Common myeloid progenitor, CD34-positive (primary cell): ENCODE data around the gene ARPC1B.
"Not testable (repeated sequence)": the region's sequence is repeated elsewhere in the genome, so short reads cannot be mapped to it uniquely, and the experiment has no call there.

Experiments
- CTCF ChIA-PET: fragments of 350-600 bp; sonication (Branson Sonifier 250); formaldehyde crosslinking; loops from one replicate; lab custom pipeline; 2021; ENCODE audit warnings: antibody characterized with exemption; lab: Charles Lee
- POLR2A ChIA-PET: fragments of 350-600 bp; sonication (Branson Sonifier 250); formaldehyde crosslinking; loops from one replicate; lab custom pipeline; 2021; ENCODE audit warnings: antibody characterized with exemption; lab: Charles Lee
- DNase-seq, 3 donors: peaks; one replicate each; pipeline versions ENCODE4 v3.0.0 to v3.0.0-alpha.2; 2013
- H3K27ac ChIP-seq, 2 experiments: 1 replicate in 1 of 2; 2 replicates in 1 of 2; pipeline ENCODE4 v1.7.0; 2013; ENCODE audit warnings: inconsistent platforms in 2 of 2, low read length in 2 of 2, mild to moderate bottlenecking in 2 of 2, low read depth in 1 of 2, moderate library complexity in 1 of 2; ENCODE audit not compliant: severe bottlenecking in 2 of 2, insufficient read depth in 1 of 2, poor library complexity in 1 of 2
- H3K27me3 ChIP-seq, 5 experiments: replicated peaks in 2 of 5; 1 replicate in 3 of 5; 2 replicates in 2 of 5; pipeline versions ENCODE4 v1.6.1 to v1.7.0; 2013; ENCODE audit warnings: low read length in 4 of 5, mild to moderate bottlenecking in 2 of 5, moderate library complexity in 2 of 5, inconsistent platforms in 1 of 5; ENCODE audit not compliant: insufficient read depth in 5 of 5, control insufficient read depth in 4 of 5
- H3K36me3 ChIP-seq, 4 experiments: 1 replicate in 2 of 4; 2 replicates in 2 of 4; pipeline versions ENCODE4 v1.6.1 to v1.7.0; 2013; ENCODE audit warnings: low read length in 3 of 4, control low read depth in 1 of 4, mild to moderate bottlenecking in 1 of 4; ENCODE audit not compliant: control insufficient read depth in 4 of 4, insufficient read depth in 4 of 4
- H3K4me1 ChIP-seq, 4 experiments: 1 replicate in 3 of 4; 2 replicates in 1 of 4; pipeline versions ENCODE4 v1.6.1 to v1.7.1; 2013; ENCODE audit warnings: low read length in 3 of 4, mild to moderate bottlenecking in 3 of 4, control low read depth in 1 of 4, inconsistent platforms in 1 of 4, moderate library complexity in 1 of 4; ENCODE audit not compliant: control insufficient read depth in 4 of 4, insufficient read depth in 4 of 4; ENCODE audit errors: control extremely low read depth in 1 of 4
- H3K4me3 ChIP-seq, 7 experiments: 1 replicate in 4 of 7; 2 replicates in 3 of 7; pipeline versions ENCODE4 v1.5.1 to v1.7.0; 2013; ENCODE audit warnings: mild to moderate bottlenecking in 7 of 7, low read length in 6 of 7, moderate library complexity in 6 of 7, inconsistent platforms in 2 of 7, low read depth in 2 of 7, control low read depth in 1 of 7; ENCODE audit not compliant: insufficient read depth in 4 of 7, control insufficient read depth in 1 of 7; ENCODE audit errors: extremely low read depth in 1 of 7
- H3K9me3 ChIP-seq, 5 experiments: 1 replicate in 4 of 5; 2 replicates in 1 of 5; pipeline versions ENCODE4 v1.6.1 to v1.7.1; 2013; ENCODE audit warnings: low read length in 4 of 5, mild to moderate bottlenecking in 2 of 5, inconsistent platforms in 1 of 5, low read depth in 1 of 5, moderate library complexity in 1 of 5; ENCODE audit not compliant: control insufficient read depth in 4 of 5, insufficient read depth in 2 of 5; ENCODE audit errors: control extremely low read depth in 1 of 5
- WGBS: methylation state at CpG from one replicate; pipeline ENCODE4 v1.1.5; 2013; ENCODE audit not compliant: insufficient coverage; 5-methylcytosine and 5-hydroxymethylcytosine counted together

ARPC1B gene

DNA sequence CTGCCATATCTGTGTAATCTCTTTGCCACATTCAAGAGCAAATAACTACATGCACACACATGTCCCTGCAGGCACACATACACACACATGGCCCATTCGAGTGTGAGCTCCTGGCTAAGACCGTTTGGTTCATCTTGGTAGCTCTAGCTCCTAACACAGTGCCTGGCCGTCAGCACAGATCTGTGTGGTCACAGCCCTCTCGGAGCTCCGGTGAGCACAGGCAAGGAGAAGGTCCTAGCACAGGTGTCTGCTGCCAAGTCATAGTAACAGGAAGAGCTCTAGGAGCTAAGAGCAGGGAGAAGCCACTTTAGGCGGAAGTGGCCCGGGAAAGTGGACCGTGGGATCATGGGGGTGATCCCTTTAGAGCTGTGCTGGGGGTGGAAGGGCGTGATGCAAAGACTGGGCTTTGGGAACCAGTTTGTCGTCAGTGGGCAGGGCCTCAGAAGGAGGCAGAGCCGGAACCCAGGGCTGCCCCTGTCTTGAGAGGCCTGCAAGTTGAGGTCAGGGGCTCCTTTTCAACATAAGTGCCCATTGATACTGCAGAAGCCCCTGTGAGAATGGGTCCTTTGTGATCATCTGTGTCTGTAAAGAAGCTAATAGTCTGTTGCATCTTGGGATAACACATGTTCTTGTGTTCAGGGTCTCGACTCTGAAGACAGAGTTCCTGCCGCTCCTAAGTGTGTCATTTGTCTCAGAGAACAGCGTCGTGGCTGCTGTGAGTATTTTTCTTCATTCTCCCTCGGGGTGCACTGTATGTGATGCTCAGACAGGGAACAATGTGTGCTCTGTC is 16.6 kb upstream of the ARPC1B start:
- CTCF ChIA-PET = interaction anchor here (0.6 to 1.3 kb wide), 2 partner anchors 11 to 351 kb away, joined by 3 to 4 read pairs; no protein-coding TSS in a partner anchor
- Histone ChIP-seq H3K4me3 (no peak overlapping the region), H3K36me3 (peaks cover 28 to 71% (median 50%) of the 10 kb centered on the region in 4 experiments), H3K9me3 (no peaks in the 10 kb centered on the region), H3K27ac (no peak overlapping the region), H3K27me3 (no peaks in the 10 kb centered on the region), H3K4me1 (no peaks in the 10 kb centered on the region)
- DNase-seq = no peak
- 94% methylated on average over 12 of the region's 16 CpGs for WGBS
- POLR2A ChIA-PET = interaction anchor here (0.6 kb wide), 1 partner anchor 21 kb away, joined by 3 read pairs; no protein-coding TSS in a partner anchor

DNA sequence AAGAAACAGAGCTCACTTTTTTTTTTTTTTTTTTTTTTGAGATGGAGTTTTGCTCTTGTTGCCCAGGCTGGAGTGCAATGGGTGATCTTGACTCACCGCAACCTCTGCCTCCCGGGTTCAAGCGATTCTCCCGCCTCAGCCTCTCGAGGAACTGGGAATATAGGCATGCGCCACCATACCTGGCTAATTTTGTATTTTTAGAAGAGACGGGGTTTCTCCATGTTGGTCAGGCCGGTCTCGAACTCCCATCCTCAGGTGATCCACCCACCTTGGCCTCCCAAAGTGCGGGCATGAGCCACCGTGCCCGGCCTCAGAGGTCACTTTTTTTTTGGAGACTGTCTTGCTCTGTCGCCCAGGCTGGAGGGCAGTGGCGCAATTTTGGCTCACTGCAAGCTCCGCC is 16.0 kb upstream of the ARPC1B start:
- peaks cover 29 to 72% (median 53%) of the 10 kb centered on the region in 4 experiments for H3K36me3 ChIP-seq
- POLR2A ChIA-PET = interaction anchor here (0.6 to 0.7 kb wide), 2 partner anchors 21 to 39 kb away, joined by 3 read pairs; no protein-coding TSS in a partner anchor
- DNase-seq, H3K27ac ChIP-seq, H3K27me3 ChIP-seq, H3K4me1 ChIP-seq, H3K9me3 ChIP-seq, H3K4me3 ChIP-seq, CTCF ChIA-PET: not testable (repeated sequence)
- 97% methylated on average over 15 of the region's 15 CpGs for WGBS

DNA sequence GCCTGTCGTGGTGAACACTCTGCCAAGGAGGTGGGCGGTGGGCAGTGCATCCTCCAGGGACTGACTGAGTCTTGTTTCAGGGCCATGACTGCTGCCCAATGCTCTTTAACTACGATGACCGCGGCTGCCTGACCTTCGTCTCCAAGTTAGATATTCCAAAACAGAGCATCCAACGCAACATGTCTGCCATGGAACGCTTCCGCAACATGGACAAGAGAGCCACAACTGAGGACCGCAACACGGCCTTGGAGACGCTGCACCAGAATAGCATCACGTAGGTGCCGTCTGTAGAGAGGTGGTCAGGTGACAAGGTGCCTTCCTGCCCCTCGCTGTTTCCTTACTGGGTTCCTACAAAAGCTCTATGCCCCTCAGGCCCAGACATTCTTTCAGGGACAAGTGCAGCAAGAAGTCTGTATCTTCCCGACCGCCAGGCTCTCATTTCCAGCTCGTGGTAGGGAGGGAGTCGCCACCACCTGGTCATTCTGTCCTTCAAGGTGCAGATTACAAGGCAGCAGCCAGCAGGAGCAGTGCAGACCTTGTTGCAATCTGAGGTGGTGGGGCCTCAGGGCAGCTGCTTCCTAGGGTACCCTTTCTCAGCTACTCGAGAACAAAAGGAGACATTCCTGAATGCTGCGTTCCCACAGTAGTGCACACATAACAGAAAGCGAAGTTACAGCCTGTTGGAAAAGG is 14.9 kb upstream of the ARPC1B start:
- WGBS = 97% methylated on average over 18 of the region's 22 CpGs
- no peak overlapping the region for H3K4me3 ChIP-seq
- no peaks in the 10 kb centered on the region for H3K9me3 ChIP-seq
- ChIA-PET POLR2A (no interaction called here), CTCF (interaction anchor here (1.3 to 1.5 kb wide), 3 partner anchors 15 to 28 kb away, joined by 3 to 4 read pairs (median 4); no protein-coding TSS in a partner anchor)
- no peaks in the 10 kb centered on the region for H3K4me1 ChIP-seq
- H3K36me3 ChIP-seq = peaks cover 29 to 72% (median 51%) of the 10 kb centered on the region in 4 experiments
- H3K27ac ChIP-seq = no peak overlapping the region
- H3K27me3 ChIP-seq = no peaks in the 10 kb centered on the region
- DNase-seq = no peak

DNA sequence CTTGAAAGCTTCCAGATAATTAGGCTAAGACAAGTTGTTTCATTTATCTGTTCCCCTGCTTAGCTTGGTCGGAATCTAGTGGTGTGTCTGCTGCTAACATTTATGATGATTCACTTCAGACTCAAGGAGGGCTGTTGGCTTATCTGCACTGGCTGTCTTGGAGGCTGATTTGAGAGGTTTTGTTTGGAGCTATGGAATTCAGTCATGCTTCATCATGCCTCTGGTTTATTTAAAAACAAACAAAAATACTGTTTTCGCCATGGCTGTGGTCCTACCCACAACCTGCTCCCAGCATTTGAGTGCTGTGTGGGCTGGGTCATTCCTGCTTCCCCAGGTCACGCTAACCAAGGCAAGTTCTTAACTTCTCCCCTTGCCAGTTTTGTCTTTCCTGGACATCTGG is 11.7 kb upstream of the ARPC1B start:
- ChIA-PET POLR2A (no interaction called here), CTCF (interaction anchor here (1.0 to 3.1 kb wide), 4 partner anchors 10 to 47 kb away, joined by 3 to 14 read pairs (median 6); partner anchors contain the start of genes BUD31 and PDAP1)
- no peak for DNase-seq
- Histone ChIP-seq H3K36me3 (peaks cover 32 to 73% (median 53%) of the 10 kb centered on the region in 4 experiments), H3K4me3 (no peak overlapping the region), H3K27ac (no peak overlapping the region), H3K9me3 (no peaks in the 10 kb centered on the region), H3K4me1 (no peaks in the 10 kb centered on the region), H3K27me3 (no peaks in the 10 kb centered on the region)
- 100% methylated on average over 1 of the region's 3 CpGs for WGBS

DNA sequence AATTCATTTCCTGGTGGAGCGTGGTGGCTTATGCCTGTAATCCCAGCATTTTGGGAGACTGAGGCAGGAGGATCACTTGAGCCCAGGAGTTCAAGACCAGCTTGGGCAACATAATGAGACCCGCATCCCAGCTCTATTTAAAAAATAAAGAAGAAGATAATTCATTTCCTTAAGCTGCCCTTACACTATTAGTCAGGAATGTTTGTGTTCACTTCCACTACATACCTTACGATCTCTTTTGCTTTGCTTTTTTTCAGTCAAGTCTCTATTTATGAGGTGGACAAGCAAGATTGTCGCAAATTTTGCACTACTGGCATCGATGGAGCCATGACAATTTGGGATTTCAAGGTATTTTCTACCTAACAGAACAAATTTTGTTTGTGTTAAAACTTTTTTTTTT is 11.2 kb upstream of the ARPC1B start:
- Histone ChIP-seq H3K36me3 (peaks cover 28 to 68% (median 49%) of the 10 kb centered on the region in 4 experiments), H3K27ac (no peak overlapping the region), H3K9me3 (no peaks in the 10 kb centered on the region), H3K4me3 (no peak overlapping the region), H3K27me3 (no peaks in the 10 kb centered on the region), H3K4me1 (no peaks in the 10 kb centered on the region)
- 100% methylated on average over 3 of the region's 5 CpGs for WGBS
- DNase-seq = no peak
- CTCF ChIA-PET = interaction anchor here (1.0 to 3.1 kb wide), 4 partner anchors 10 to 46 kb away, joined by 3 to 14 read pairs (median 6); partner anchors contain the start of genes BUD31 and PDAP1
- POLR2A ChIA-PET = no interaction called here

DNA sequence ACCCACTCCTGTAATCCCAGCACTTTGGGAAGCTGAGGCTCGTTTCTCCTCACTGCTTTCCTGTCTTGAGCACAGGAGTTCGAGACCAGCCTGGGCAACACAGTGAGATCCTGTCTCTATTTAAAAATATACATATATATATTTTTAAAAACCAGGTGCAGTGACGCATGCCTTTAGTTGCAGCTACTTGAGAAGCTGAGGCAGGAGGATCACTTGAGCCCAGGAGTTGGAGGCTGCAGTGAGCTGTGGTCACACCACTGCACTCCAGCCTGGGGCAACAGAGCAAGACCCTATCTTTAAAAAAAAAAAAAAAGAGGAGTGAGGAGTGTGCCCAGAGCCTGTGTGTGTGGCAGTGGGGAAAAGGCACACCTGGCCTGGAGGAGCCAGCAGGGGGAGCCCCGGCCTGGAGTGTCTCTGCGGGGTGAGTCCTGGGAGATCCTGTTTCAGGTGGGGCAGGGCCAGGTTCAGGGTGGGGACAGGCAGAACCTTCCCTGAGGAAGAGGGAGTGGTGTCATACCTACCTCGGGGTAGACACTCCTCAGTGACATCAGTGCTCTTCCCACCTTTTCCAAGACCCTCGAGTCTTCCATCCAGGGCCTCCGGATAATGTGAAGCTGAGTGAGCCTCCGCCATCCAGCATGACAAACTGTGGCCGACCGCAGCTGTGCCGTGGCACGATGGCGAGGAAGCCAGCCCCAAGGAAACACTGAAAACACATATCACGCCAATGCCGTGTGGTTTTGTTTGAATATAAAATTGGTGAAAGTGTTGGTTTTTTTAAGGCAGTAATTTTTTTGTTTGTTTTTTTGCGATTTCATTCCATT is 9.0 kb upstream of the ARPC1B start:
- CTCF ChIA-PET = interaction anchor here (0.6 to 4.0 kb wide), 14 partner anchors 10 to 44 kb away, joined by 3 to 24 read pairs (median 4); partner anchors contain the start of genes BUD31 and PDAP1
- Histone ChIP-seq H3K4me3 (no peak overlapping the region), H3K27ac (no peak overlapping the region), H3K36me3 (peaks cover 24 to 55% (median 40%) of the 10 kb centered on the region in 4 experiments), H3K9me3 (no peaks in the 10 kb centered on the region), H3K27me3 (no peaks in the 10 kb centered on the region), H3K4me1 (peaks cover 0 to 15% (median 3%) of the 10 kb centered on the region in 4 experiments)
- POLR2A ChIA-PET = no interaction called here
- DNase-seq = peak in 2 of 3 donors; percentile 41 to 48
- WGBS = 83% methylated on average over 11 of the region's 17 CpGs
